IMR-90 (cell line): ENCODE measurements around the gene KIF3B. TPM values are rescaled to one million over a fixed set of nuclear protein-coding genes. Genes with fewer than 3 reads are reported as not detected.

Experiments used
- ATAC-seq: fragments of 200-7000 bp; cut with Tn5 transposase; 2 replicates; pipeline ENCODE4 v1.9.1; 2020; ENCODE audit warnings: low read depth, mild to moderate bottlenecking, moderate library complexity
- BruUV-seq: library from RNA; stranded (reverse); fragments of 400-500 nt; replicated peaks from 2 replicates; lab custom pipeline; 2021; lab: Mats Ljungman, UMichigan
- CTCF ChIA-PET: fragments of 300-600 bp; formaldehyde crosslinking; extraction: SDS; loops from one replicate; lab custom pipeline; 2021; ENCODE audit warnings: antibody characterized with exemption; lab: Yijun Ruan, JAX
- POLR2A ChIA-PET: fragments of 300-600 bp; sonication (Branson Sonifier 250); formaldehyde crosslinking; loops from one replicate; lab custom pipeline; 2022; ENCODE audit warnings: antibody characterized with exemption; ENCODE audit not compliant: unreplicated experiment; lab: Charles Lee
- DNase-seq: peaks from one replicate; pipeline ENCODE4 v3.0.0; 2013
- H2AFZ ChIP-seq: replicated peaks from 2 replicates; pipeline ENCODE3; 2013; ENCODE audit warnings: low read length, mild to moderate bottlenecking; ENCODE audit not compliant: poor library complexity
- H2AK5ac ChIP-seq: 2 replicates; pipeline ENCODE4 v1.6.1; 2013; ENCODE audit warnings: low read depth, low read length, inconsistent platforms
- H2AK9ac ChIP-seq: replicated peaks from 2 replicates; pipeline ENCODE3; 2013; ENCODE audit warnings: mild to moderate bottlenecking, low read depth, low read length, moderate library complexity; ENCODE audit not compliant: poor library complexity
- H2BK120ac ChIP-seq: 2 replicates; pipeline ENCODE4 v1.6.1; 2013; ENCODE audit warnings: low read depth, low read length, inconsistent platforms
- H2BK15ac ChIP-seq: 3 replicates; pipeline ENCODE4 v1.6.1; 2013; ENCODE audit warnings: low read depth, low read length, inconsistent platforms
- H2BK20ac ChIP-seq: 2 replicates; pipeline ENCODE4 v1.6.1; 2013; ENCODE audit warnings: low read depth, mild to moderate bottlenecking, inconsistent platforms, low read length, moderate library complexity
- H2BK5ac ChIP-seq: 2 replicates; pipeline ENCODE4 v1.6.1; 2013; ENCODE audit warnings: mild to moderate bottlenecking, low read depth, low read length, inconsistent platforms; ENCODE audit not compliant: poor library complexity, severe bottlenecking
- H3K14ac ChIP-seq: replicated peaks from 2 replicates; pipeline ENCODE4 v1.6.1; 2013; ENCODE audit warnings: low read depth, low read length, inconsistent platforms
- H3K18ac ChIP-seq: 2 replicates; pipeline ENCODE4 v1.6.1; 2013; ENCODE audit warnings: low read depth, low read length, control low read depth
- H3K23ac ChIP-seq: 2 replicates; pipeline ENCODE4 v1.6.1; 2013; ENCODE audit warnings: low read depth, low read length, inconsistent platforms
- H3K27ac ChIP-seq: 2 replicates; pipeline ENCODE4 v1.5.1; 2013; ENCODE audit warnings: mild to moderate bottlenecking, control low read depth, low read length; ENCODE audit not compliant: insufficient read depth
- H3K27me3 ChIP-seq: 2 replicates; pipeline ENCODE4 v1.6.1; 2013; ENCODE audit warnings: low read length; ENCODE audit not compliant: control insufficient read depth, insufficient read depth
- H3K36me3 ChIP-seq: 2 replicates; pipeline ENCODE4 v1.6.1; 2013; ENCODE audit warnings: low read length, mixed read lengths; ENCODE audit not compliant: control insufficient read depth, insufficient read depth
- H3K4ac ChIP-seq: 2 replicates; pipeline ENCODE4 v1.6.1; 2013; ENCODE audit warnings: low read depth, low read length, inconsistent platforms
- H3K4me1 ChIP-seq: 2 replicates; pipeline ENCODE4 v1.6.1; 2013; ENCODE audit warnings: low read length, mixed read lengths; ENCODE audit not compliant: control insufficient read depth, insufficient read depth
- H3K4me2 ChIP-seq: 2 replicates; pipeline ENCODE4 v1.6.1; 2013; ENCODE audit warnings: low read depth, mild to moderate bottlenecking, control low read depth, low read length, moderate library complexity
- H3K4me3 ChIP-seq: 2 replicates; pipeline ENCODE4 v1.5.1; 2013; ENCODE audit warnings: low read depth, mild to moderate bottlenecking, control low read depth, low read length, moderate library complexity; ENCODE audit not compliant: insufficient read depth
- H3K56ac ChIP-seq: 2 replicates; pipeline ENCODE4 v1.6.1; 2013; ENCODE audit warnings: low read length, inconsistent platforms; ENCODE audit not compliant: insufficient read depth; ENCODE audit errors: extremely low read depth
- H3K79me1 ChIP-seq, 2 experiments: 2 replicates each; pipeline ENCODE4 v1.6.1; 2013; ENCODE audit warnings: low read length in 2 of 2, inconsistent platforms in 1 of 2, low read depth in 1 of 2
- H3K9ac ChIP-seq: 2 replicates; pipeline ENCODE4 v1.6.1; 2013; ENCODE audit warnings: low read depth, low read length, control low read depth
- H3K9me1 ChIP-seq: 2 replicates; pipeline ENCODE4 v1.6.1; 2013; ENCODE audit warnings: low read length, inconsistent platforms; ENCODE audit not compliant: insufficient read depth
- H3K9me3 ChIP-seq: 2 replicates; pipeline ENCODE4 v1.6.1; 2013; ENCODE audit warnings: low read length; ENCODE audit not compliant: control insufficient read depth, insufficient read depth
- H4K20me1 ChIP-seq: 2 replicates; pipeline ENCODE4 v1.6.1; 2013; ENCODE audit warnings: low read length, inconsistent platforms; ENCODE audit not compliant: insufficient read depth
- H4K5ac ChIP-seq: 2 replicates; pipeline ENCODE4 v1.6.1; 2013; ENCODE audit warnings: mild to moderate bottlenecking, low read depth, low read length, control low read depth
- H4K8ac ChIP-seq, 2 experiments: 2 replicates each; pipeline ENCODE4 v1.6.1; 2013; ENCODE audit warnings: low read depth in 2 of 2, low read length in 2 of 2, control low read depth in 1 of 2, inconsistent platforms in 1 of 2
- H4K91ac ChIP-seq: 2 replicates; pipeline ENCODE4 v1.6.1; 2013; ENCODE audit warnings: low read depth, low read length, inconsistent platforms; ENCODE audit not compliant: insufficient read depth
- BHLHE40 ChIP-seq: fragments of 150-350 bp; IDR thresholded peaks from 2 replicates; pipeline ENCODE4 v1.6.1; 2016; ENCODE audit warnings: mild to moderate bottlenecking, low read depth, low read length
- CEBPB ChIP-seq: IDR thresholded peaks from 2 replicates; pipeline ENCODE4 v1.6.1; 2012; ENCODE audit warnings: low read depth, low read length, improper control_type of control experiment
- WGBS, 2 experiments: methylation state at CpG; one replicate each; pipeline versions ENCODE4 v1.1.5 to v1.1.7; 2013; ENCODE audit warnings: missing lambda C conversion rate in 2 of 2; ENCODE audit not compliant: insufficient read length in 1 of 2; ENCODE audit errors: extremely low coverage in 2 of 2; 5-methylcytosine and 5-hydroxymethylcytosine counted together
- dilution Hi-C: fragments of 300-500 bp; cut with HindIII; formaldehyde crosslinking; loops from one replicate; pipeline ENCODE4 v1.14.3; 2018; ENCODE audit warnings: low sequenced_read_pairs; ENCODE audit not compliant: unreplicated experiment
- in situ Hi-C: fragments of 300-500 bp; cut with MboI; formaldehyde crosslinking; loops from 3 replicates; pipeline ENCODE4 v1.14.3; 2019; ENCODE audit warnings: low sequenced_read_pairs, inconsistent platforms, mixed read lengths
- intact Hi-C: fragments of 100-400 bp; cut with micrococcal nuclease; formaldehyde crosslinking; loops from 2 replicates; pipeline ENCODE4 v1.10.0; 2022
- polyA plus RNA-seq, 3 experiments: library from polyadenylated mRNA; depleted of rRNA; stranded (reverse); fragments of >200 nt; gene quantifications; 2 replicates each; pipeline ENCODE4 v1.2.3, GENCODE V29; 2012; ENCODE audit warnings: low replicate concordance in 1 of 3
- total RNA-seq: library from RNA; depleted of rRNA; stranded (reverse); fragments of >200 nt; gene quantifications from 2 replicates; pipeline ENCODE4 v1.2.3, GENCODE V29; 2012
- TF ChIP-seq, protein P1 (sequence below): fragments of 150-350 bp; IDR thresholded peaks from 2 replicates; pipeline ENCODE4 v1.6.1; 2016; ENCODE audit warnings: low read depth, mild to moderate bottlenecking, low read length, moderate library complexity, borderline replicate concordance

Gene KIF3B
- total and polyA plus RNA-seq, 2 of the 4 experiments (the other 2 are of a cell fraction): 17.1 to 28.1 TPM

DNA sequence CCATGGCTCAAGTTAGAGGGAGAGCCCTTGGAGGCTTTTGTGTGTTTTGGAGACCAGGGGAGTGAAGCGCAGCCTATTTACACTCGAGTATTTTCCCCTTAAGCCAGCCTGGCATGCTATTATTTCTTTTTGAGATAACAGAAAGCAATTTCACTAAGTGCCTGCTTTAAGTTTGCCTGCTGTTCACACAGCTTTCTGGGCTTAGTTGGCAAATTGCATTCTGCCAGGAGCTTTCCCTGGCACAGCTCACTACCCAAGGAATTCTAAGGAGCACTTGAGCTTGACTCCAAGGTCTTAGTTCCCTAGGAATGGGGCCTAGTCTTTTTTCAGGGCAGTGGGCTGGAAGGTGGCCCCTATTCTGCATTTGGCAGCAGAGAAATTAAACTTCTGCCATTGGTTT lies 61.7 kb downstream of the KIF3B start:
- intact Hi-C loops: loop anchor here (5.0 kb wide), 2 partner anchors 98 to 313 kb away; no protein-coding TSS in a partner anchor
- dilution Hi-C loops: no loop called here
- no peaks in the 10 kb centered on the region for H3K9me3 ChIP-seq
- no peak overlapping the region for H3K4me2 ChIP-seq
- H3K9ac ChIP-seq: no peak overlapping the region
- no peak overlapping the region for H2BK20ac ChIP-seq
- WGBS, 2 experiments: no CpG with 5 or more reads among the region's 2 CpGs
- H3K27ac ChIP-seq: no peak overlapping the region
- CTCF ChIA-PET: no interaction called here
- no peaks in the 10 kb centered on the region for H3K36me3 ChIP-seq
- no peak overlapping the region for H3K4me3 ChIP-seq
- no peak overlapping the region for H4K5ac ChIP-seq
- no peak overlapping the region; the same call in 2 of the 3 replicates for H2BK15ac ChIP-seq
- H3K4me1 ChIP-seq: peaks cover 6% of the 10 kb centered on the region
- in situ Hi-C loops: no loop called here
- 0 out of 2 replicates have a peak, but pooled peaks cover 3% of the 10 kb centered on the region for H4K20me1 ChIP-seq
- H4K91ac ChIP-seq: no peak overlapping the region
- H2BK5ac ChIP-seq: no peak overlapping the region
- no peak overlapping the region for H2AK5ac ChIP-seq
- POLR2A ChIA-PET: no interaction called here
- TF ChIP-seq BHLHE40 (no peak), CEBPB (no peak)
- TF ChIP-seq, protein P1, sequence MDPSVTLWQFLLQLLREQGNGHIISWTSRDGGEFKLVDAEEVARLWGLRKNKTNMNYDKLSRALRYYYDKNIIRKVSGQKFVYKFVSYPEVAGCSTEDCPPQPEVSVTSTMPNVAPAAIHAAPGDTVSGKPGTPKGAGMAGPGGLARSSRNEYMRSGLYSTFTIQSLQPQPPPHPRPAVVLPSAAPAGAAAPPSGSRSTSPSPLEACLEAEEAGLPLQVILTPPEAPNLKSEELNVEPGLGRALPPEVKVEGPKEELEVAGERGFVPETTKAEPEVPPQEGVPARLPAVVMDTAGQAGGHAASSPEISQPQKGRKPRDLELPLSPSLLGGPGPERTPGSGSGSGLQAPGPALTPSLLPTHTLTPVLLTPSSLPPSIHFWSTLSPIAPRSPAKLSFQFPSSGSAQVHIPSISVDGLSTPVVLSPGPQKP: no peak
- peaks cover 0 to 6% of the 10 kb centered on the region in 2 experiments; a peak in 2 of 4 replicates for H3K79me1 ChIP-seq
- H3K56ac ChIP-seq: no peak overlapping the region
- no peak overlapping the region for H3K18ac ChIP-seq
- H2AK9ac ChIP-seq: no peak overlapping the region
- no TSS peak for BruUV-seq
- ATAC-seq (no peak), DNase-seq (no peak)
- H2AFZ ChIP-seq: no peak overlapping the region
- no peak overlapping the region for H3K14ac ChIP-seq
- no peak overlapping the region for H2BK120ac ChIP-seq
- H3K27me3 ChIP-seq: no peaks in the 10 kb centered on the region
- H3K23ac ChIP-seq: no peak overlapping the region
- H3K9me1 ChIP-seq: peaks cover 17% of the 10 kb centered on the region
- H3K4ac ChIP-seq: no peak overlapping the region; the same call in 1 of the 2 replicates
- H4K8ac ChIP-seq: no peak overlapping the region
